ENCODE results near the gene DCP1B.

Gene DCP1B

DNA sequence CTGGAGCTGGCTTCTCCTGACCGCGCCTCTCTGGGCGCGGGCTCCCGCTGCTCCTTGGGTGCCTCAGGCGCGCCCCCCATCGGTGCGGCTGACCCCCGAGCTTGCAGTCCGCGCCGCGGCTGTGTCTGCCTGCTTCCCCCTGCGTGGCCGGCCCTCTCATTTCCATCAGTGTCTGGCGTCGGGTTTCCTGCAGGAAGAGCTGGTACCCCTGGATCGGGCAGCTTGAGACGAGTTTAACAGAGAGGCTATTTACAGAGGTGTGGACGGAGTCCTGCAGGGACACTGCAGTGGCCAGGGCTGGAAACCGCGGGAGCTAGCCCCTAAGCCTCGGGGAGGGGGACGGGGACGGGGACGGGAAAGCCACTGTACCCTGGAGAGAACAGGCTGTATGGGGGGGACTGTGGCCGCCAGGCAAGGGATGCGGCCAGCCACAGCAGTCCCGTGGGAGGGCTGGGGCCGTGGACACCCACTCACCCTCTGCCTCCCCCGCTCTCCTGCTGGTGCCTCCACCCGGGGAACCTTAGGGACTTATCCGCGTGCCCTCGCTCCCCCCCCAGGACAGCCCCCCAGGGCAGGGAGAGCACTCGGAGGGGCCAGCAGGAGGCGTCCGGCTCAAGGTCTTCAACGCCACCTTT is 82.1 kb downstream of the DCP1B start:
- WGBS (ENCODE audit: extremely low coverage, insufficient coverage, low lambda C conversion rate): no CpG with 5 or more reads among the region's 40 CpGs
- Histone ChIP-seq H3K4me3 (ENCODE audit: low read length) (no peak overlapping the region), H3K27me3 (ENCODE audit: insufficient read depth, low read length, poor library complexity) (no peaks in the 10 kb centered on the region), H3K56ac (ENCODE audit: low read length) (no peak overlapping the region), H2BK5ac (ENCODE audit: low read length) (no peak overlapping the region), H2BK120ac (ENCODE audit: low read depth, low read length) (no peak overlapping the region), H3K18ac (ENCODE audit: low read length) (no peak overlapping the region), H3K4ac (ENCODE audit: low read depth, low read length) (no peak overlapping the region), H3K36me3 (ENCODE audit: control insufficient read depth, insufficient read depth, low read length) (no peaks in the 10 kb centered on the region), H3K79me1 (ENCODE audit: low read length) (no peaks in the 10 kb centered on the region), H2AK5ac (ENCODE audit: low read length) (no peak overlapping the region), H3K9ac (ENCODE audit: low read length) (no peak overlapping the region), H3K23ac (ENCODE audit: low read length) (no peak overlapping the region), H3K27ac (ENCODE audit: low read depth, low read length) (no peak overlapping the region), H4K8ac (ENCODE audit: low read depth, low read length) (no peak overlapping the region), H2BK15ac (replicated peaks; ENCODE audit: low read depth) (no peak overlapping the region), H3K4me1 (ENCODE audit: control insufficient read depth, low read depth, low read length) (no peaks in the 10 kb centered on the region), H4K5ac (ENCODE audit: low read length) (no peak overlapping the region), H3K4me2 (ENCODE audit: low read length) (no peak overlapping the region), H3K79me2 (ENCODE audit: control insufficient read depth, insufficient read depth, low read length) (no peaks in the 10 kb centered on the region)
- no peak for DNase-seq

DNA sequence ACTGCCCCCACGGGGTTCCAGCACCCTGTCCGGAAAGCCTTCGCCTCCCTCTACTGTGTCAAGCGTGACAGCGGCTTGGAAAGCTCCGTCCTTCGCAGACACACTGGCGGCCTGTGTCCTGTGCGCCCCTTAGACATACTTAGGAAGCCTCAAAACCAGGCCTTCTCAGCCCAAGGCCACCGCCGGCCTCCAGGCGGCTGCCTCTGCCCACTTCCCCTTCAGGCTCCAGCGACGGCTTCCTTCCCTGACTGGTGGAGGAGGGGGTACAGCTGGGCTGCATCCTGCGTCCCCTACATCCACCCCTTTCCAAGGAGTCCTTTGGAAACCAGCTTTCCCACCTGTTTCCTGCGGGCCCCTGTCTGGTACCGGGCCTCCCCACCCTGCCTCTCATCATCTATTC is 83.3 kb downstream of the DCP1B start:
- no peak overlapping the region for H3K23ac ChIP-seq (ENCODE audit: low read length)
- H3K79me2 ChIP-seq (ENCODE audit: control insufficient read depth, insufficient read depth, low read length): no peaks in the 10 kb centered on the region
- no peak overlapping the region for H2AK5ac ChIP-seq (ENCODE audit: low read length)
- no peak overlapping the region for H4K5ac ChIP-seq (ENCODE audit: low read length)
- no peak overlapping the region for H2BK15ac ChIP-seq (replicated peaks; ENCODE audit: low read depth)
- no peak overlapping the region for H3K4me2 ChIP-seq (ENCODE audit: low read length)
- no peaks in the 10 kb centered on the region for H3K27me3 ChIP-seq (ENCODE audit: insufficient read depth, low read length, poor library complexity)
- H3K9ac ChIP-seq (ENCODE audit: low read length): no peak overlapping the region
- no peak overlapping the region for H3K56ac ChIP-seq (ENCODE audit: low read length)
- no CpG with 5 or more reads among the region's 17 CpGs for WGBS (ENCODE audit: extremely low coverage, insufficient coverage, low lambda C conversion rate)
- H3K27ac ChIP-seq (ENCODE audit: low read depth, low read length): no peak overlapping the region
- no peak overlapping the region for H3K4ac ChIP-seq (ENCODE audit: low read depth, low read length)
- no peak overlapping the region for H2BK5ac ChIP-seq (ENCODE audit: low read length)
- no peak overlapping the region for H2BK120ac ChIP-seq (ENCODE audit: low read depth, low read length)
- no peaks in the 10 kb centered on the region for H3K79me1 ChIP-seq (ENCODE audit: low read length)
- no peak overlapping the region for H3K18ac ChIP-seq (ENCODE audit: low read length)
- no peaks in the 10 kb centered on the region for H3K4me1 ChIP-seq (ENCODE audit: control insufficient read depth, low read depth, low read length)
- H4K8ac ChIP-seq (ENCODE audit: low read depth, low read length): no peak overlapping the region
- no peak for DNase-seq
- H3K4me3 ChIP-seq (ENCODE audit: low read length): no peak overlapping the region
- no peaks in the 10 kb centered on the region for H3K36me3 ChIP-seq (ENCODE audit: control insufficient read depth, insufficient read depth, low read length)

DNA sequence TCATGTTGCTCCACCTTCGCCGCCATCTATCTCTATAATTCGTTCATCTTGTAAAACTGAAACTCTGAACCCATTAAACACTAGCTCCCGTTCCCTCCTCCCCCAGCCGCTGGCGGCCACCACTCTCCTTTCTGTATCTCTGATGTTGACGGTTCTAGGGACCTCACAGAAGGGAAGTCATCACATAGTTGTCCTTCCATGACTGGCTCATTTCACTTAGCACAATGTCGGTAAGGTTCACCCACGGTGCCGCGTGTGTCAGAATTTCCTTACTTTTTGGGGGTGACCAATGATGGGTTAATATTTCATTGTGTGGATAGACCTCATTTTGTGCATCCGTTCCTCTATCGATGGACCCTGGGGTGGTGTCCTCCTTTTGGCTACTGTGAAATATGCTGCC is 83.8 kb downstream of the DCP1B start:
- H3K36me3 ChIP-seq (ENCODE audit: control insufficient read depth, insufficient read depth, low read length): no peaks in the 10 kb centered on the region
- no peak for DNase-seq
- H4K5ac ChIP-seq (ENCODE audit: low read length): no peak overlapping the region
- H3K9ac ChIP-seq (ENCODE audit: low read length): no peak overlapping the region
- no peaks in the 10 kb centered on the region for H3K4me1 ChIP-seq (ENCODE audit: control insufficient read depth, low read depth, low read length)
- H3K79me1 ChIP-seq (ENCODE audit: low read length): no peaks in the 10 kb centered on the region
- H3K4ac ChIP-seq (ENCODE audit: low read depth, low read length): no peak overlapping the region
- no peak overlapping the region for H3K27ac ChIP-seq (ENCODE audit: low read depth, low read length)
- no peak overlapping the region for H2BK15ac ChIP-seq (replicated peaks; ENCODE audit: low read depth)
- no peak overlapping the region for H2BK5ac ChIP-seq (ENCODE audit: low read length)
- no peaks in the 10 kb centered on the region for H3K27me3 ChIP-seq (ENCODE audit: insufficient read depth, low read length, poor library complexity)
- H3K4me3 ChIP-seq (ENCODE audit: low read length): no peak overlapping the region
- H3K18ac ChIP-seq (ENCODE audit: low read length): no peak overlapping the region
- WGBS (ENCODE audit: extremely low coverage, insufficient coverage, low lambda C conversion rate): no CpG with 5 or more reads among the region's 13 CpGs
- H3K79me2 ChIP-seq (ENCODE audit: control insufficient read depth, insufficient read depth, low read length): no peaks in the 10 kb centered on the region
- H4K8ac ChIP-seq (ENCODE audit: low read depth, low read length): no peak overlapping the region
- H3K4me2 ChIP-seq (ENCODE audit: low read length): no peak overlapping the region
- no peak overlapping the region for H2BK120ac ChIP-seq (ENCODE audit: low read depth, low read length)
- no peak overlapping the region for H3K23ac ChIP-seq (ENCODE audit: low read length)
- no peak overlapping the region for H2AK5ac ChIP-seq (ENCODE audit: low read length)
- H3K56ac ChIP-seq (ENCODE audit: low read length): no peak overlapping the region

DNA sequence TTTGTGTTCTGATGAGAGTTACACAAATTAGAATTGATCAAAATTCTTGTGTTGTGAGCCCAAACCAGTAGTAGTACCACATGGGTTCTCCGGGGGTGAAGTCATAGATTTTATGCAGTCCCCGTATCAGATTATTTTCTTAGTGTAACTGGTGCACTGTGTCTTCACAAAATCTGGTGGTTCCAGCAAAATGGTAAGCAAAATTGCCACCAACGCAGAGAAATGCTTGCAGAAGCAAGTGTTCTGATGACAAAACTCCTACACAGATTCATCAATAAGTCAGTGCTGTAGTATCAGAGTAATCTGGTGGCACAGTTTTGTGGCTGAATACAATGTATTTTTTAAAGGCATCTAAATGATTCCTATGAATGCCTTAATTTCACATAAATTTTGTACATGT is 84.5 kb downstream of the DCP1B start:
- no peaks in the 10 kb centered on the region for H3K79me1 ChIP-seq (ENCODE audit: low read length)
- H3K4me1 ChIP-seq (ENCODE audit: control insufficient read depth, low read depth, low read length): no peaks in the 10 kb centered on the region
- H2BK120ac ChIP-seq (ENCODE audit: low read depth, low read length): no peak overlapping the region
- H2AK5ac ChIP-seq (ENCODE audit: low read length): no peak overlapping the region
- no peak overlapping the region for H2BK5ac ChIP-seq (ENCODE audit: low read length)
- no peak overlapping the region for H3K18ac ChIP-seq (ENCODE audit: low read length)
- H3K9ac ChIP-seq (ENCODE audit: low read length): no peak overlapping the region
- H3K56ac ChIP-seq (ENCODE audit: low read length): no peak overlapping the region
- DNase-seq: no peak
- H2BK15ac ChIP-seq (replicated peaks; ENCODE audit: low read depth): no peak overlapping the region
- no peak overlapping the region for H4K5ac ChIP-seq (ENCODE audit: low read length)
- no peaks in the 10 kb centered on the region for H3K36me3 ChIP-seq (ENCODE audit: control insufficient read depth, insufficient read depth, low read length)
- H3K27me3 ChIP-seq (ENCODE audit: insufficient read depth, low read length, poor library complexity): no peaks in the 10 kb centered on the region
- no peaks in the 10 kb centered on the region for H3K79me2 ChIP-seq (ENCODE audit: control insufficient read depth, insufficient read depth, low read length)
- H3K4ac ChIP-seq (ENCODE audit: low read depth, low read length): no peak overlapping the region
- WGBS (ENCODE audit: extremely low coverage, insufficient coverage, low lambda C conversion rate): no CpG with 5 or more reads among the region's 3 CpGs
- H3K27ac ChIP-seq (ENCODE audit: low read depth, low read length): no peak overlapping the region
- H3K23ac ChIP-seq (ENCODE audit: low read length): no peak overlapping the region
- no peak overlapping the region for H3K4me2 ChIP-seq (ENCODE audit: low read length)
- no peak overlapping the region for H3K4me3 ChIP-seq (ENCODE audit: low read length)
- no peak overlapping the region for H4K8ac ChIP-seq (ENCODE audit: low read depth, low read length)

DNA sequence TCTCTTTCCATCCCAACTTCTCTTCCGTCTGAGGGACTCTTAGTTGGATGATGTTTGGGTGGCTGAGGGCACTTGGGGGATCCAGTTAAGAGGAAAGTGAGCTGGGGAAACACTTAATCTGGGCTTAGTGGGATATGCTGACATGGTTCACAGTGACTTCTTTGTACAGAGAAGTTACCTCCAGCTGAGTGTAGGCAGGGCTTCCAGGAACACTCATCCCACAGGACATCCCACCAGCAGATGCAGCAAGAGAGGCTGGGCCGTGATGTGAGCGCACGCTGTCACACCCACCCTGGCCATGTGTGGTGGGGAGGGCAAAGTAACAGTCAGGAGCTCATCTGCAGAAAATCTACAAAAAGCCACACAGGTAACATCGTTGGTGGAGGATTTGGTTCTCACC is 85.0 kb downstream of the DCP1B start:
- H3K79me1 ChIP-seq (ENCODE audit: low read length): no peaks in the 10 kb centered on the region
- H3K23ac ChIP-seq (ENCODE audit: low read length): no peak overlapping the region
- H2BK5ac ChIP-seq (ENCODE audit: low read length): no peak overlapping the region
- H3K18ac ChIP-seq (ENCODE audit: low read length): no peak overlapping the region
- no peak overlapping the region for H3K4me3 ChIP-seq (ENCODE audit: low read length)
- no peak for DNase-seq
- no peak overlapping the region for H2BK120ac ChIP-seq (ENCODE audit: low read depth, low read length)
- no peak overlapping the region for H2AK5ac ChIP-seq (ENCODE audit: low read length)
- H3K36me3 ChIP-seq (ENCODE audit: control insufficient read depth, insufficient read depth, low read length): no peaks in the 10 kb centered on the region
- H3K56ac ChIP-seq (ENCODE audit: low read length): no peak overlapping the region
- no peaks in the 10 kb centered on the region for H3K79me2 ChIP-seq (ENCODE audit: control insufficient read depth, insufficient read depth, low read length)
- no peaks in the 10 kb centered on the region for H3K4me1 ChIP-seq (ENCODE audit: control insufficient read depth, low read depth, low read length)
- no peak overlapping the region for H3K27ac ChIP-seq (ENCODE audit: low read depth, low read length)
- no peak overlapping the region for H4K5ac ChIP-seq (ENCODE audit: low read length)
- H2BK15ac ChIP-seq (replicated peaks; ENCODE audit: low read depth): no peak overlapping the region
- no CpG with 5 or more reads among the region's 5 CpGs for WGBS (ENCODE audit: extremely low coverage, insufficient coverage, low lambda C conversion rate)
- no peak overlapping the region for H3K4ac ChIP-seq (ENCODE audit: low read depth, low read length)
- no peak overlapping the region for H3K4me2 ChIP-seq (ENCODE audit: low read length)
- H4K8ac ChIP-seq (ENCODE audit: low read depth, low read length): no peak overlapping the region
- H3K9ac ChIP-seq (ENCODE audit: low read length): no peak overlapping the region
- no peaks in the 10 kb centered on the region for H3K27me3 ChIP-seq (ENCODE audit: insufficient read depth, low read length, poor library complexity)

DNA sequence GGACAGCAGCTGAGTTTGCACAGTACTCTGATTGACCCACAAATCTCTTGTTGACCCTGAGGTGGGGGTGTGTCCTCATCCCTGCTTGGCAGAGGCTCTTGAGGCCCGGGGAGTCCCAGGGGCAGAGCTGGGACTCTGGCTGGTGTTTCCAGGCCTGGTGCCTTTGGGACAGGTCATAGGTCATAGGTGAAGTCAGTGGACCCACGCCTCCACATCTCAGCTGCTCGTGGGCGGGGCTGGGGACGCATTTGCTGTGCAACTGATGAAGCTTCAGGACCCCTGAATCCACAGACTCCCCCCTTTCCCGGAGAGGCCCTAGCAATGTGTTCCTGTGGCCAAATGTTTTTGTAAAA is 85.4 kb downstream of the DCP1B start:
- Histone ChIP-seq H3K36me3 (ENCODE audit: control insufficient read depth, insufficient read depth, low read length) (no peaks in the 10 kb centered on the region), H3K79me2 (ENCODE audit: control insufficient read depth, insufficient read depth, low read length) (no peaks in the 10 kb centered on the region), H2BK5ac (ENCODE audit: low read length) (no peak overlapping the region), H3K79me1 (ENCODE audit: low read length) (no peaks in the 10 kb centered on the region), H4K5ac (ENCODE audit: low read length) (no peak overlapping the region), H3K4me2 (ENCODE audit: low read length) (no peak overlapping the region), H2BK120ac (ENCODE audit: low read depth, low read length) (no peak overlapping the region), H3K27ac (ENCODE audit: low read depth, low read length) (no peak overlapping the region), H3K9ac (ENCODE audit: low read length) (no peak overlapping the region), H2AK5ac (ENCODE audit: low read length) (no peak overlapping the region), H3K27me3 (ENCODE audit: insufficient read depth, low read length, poor library complexity) (no peaks in the 10 kb centered on the region), H2BK15ac (replicated peaks; ENCODE audit: low read depth) (no peak overlapping the region), H3K23ac (ENCODE audit: low read length) (no peak overlapping the region), H3K4me3 (ENCODE audit: low read length) (no peak overlapping the region), H3K18ac (ENCODE audit: low read length) (no peak overlapping the region), H4K8ac (ENCODE audit: low read depth, low read length) (no peak overlapping the region), H3K56ac (ENCODE audit: low read length) (no peak overlapping the region), H3K4ac (ENCODE audit: low read depth, low read length) (no peak overlapping the region), H3K4me1 (ENCODE audit: control insufficient read depth, low read depth, low read length) (no peaks in the 10 kb centered on the region)
- no CpG with 5 or more reads among the region's 6 CpGs for WGBS (ENCODE audit: extremely low coverage, insufficient coverage, low lambda C conversion rate)
- no peak for DNase-seq
